T-cell (primary cell): ENCODE results near the gene GFOD1. TPM values are rescaled to one million over a fixed set of nuclear protein-coding genes. Genes with fewer than 3 reads are reported as not detected.

Source experiments
- ATAC-seq, 4 experiments: fragments of 200-7000 bp in 3 of 4; fragments of 150-1000 bp in 1 of 4; cut with Tn5 transposase; replicated peaks in 1 of 4; 1 replicate in 3 of 4; 2 replicates in 1 of 4; pipeline ENCODE4 v1.10.0; 2021; ENCODE audit warnings: moderate library complexity in 3 of 4, mild to moderate bottlenecking in 2 of 4, moderate number of reproducible peaks in 1 of 4
- CTCF ChIA-PET, 2 donors: fragments of 300-600 bp; sonication (Branson Sonifier 250); formaldehyde crosslinking; loops; one replicate each; lab custom pipeline; 2022; ENCODE audit warnings: antibody characterized with exemption in 2 of 2; lab: Charles Lee
- POLR2A ChIA-PET, 2 donors: fragments of 300-600 bp; sonication (Branson Sonifier 250); formaldehyde crosslinking; loops; one replicate each; lab custom pipeline; 2022; ENCODE audit warnings: antibody characterized with exemption in 2 of 2; lab: Charles Lee
- DNase-seq, 35 experiments: peaks; one replicate each; pipeline versions ENCODE4 v3.0.0 to v3.0.0-alpha.2; 2013 to 2023
- H3K27ac ChIP-seq: one replicate; pipeline ENCODE4 v1.5.1; 2013; ENCODE audit warnings: low read length
- H3K27me3 ChIP-seq, 2 experiments: replicated peaks in 1 of 2; 1 replicate in 1 of 2; 2 replicates in 1 of 2; pipeline versions ENCODE4 v1.6.1 to v1.7.0; 2013; ENCODE audit warnings: low read length in 1 of 2, mixed read lengths in 1 of 2; ENCODE audit not compliant: control insufficient read depth in 2 of 2, insufficient read depth in 2 of 2; ENCODE audit errors: extremely low read depth in 1 of 2
- H3K36me3 ChIP-seq, 2 donors: 1 replicate in 1 of 2; 2 replicates in 1 of 2; pipeline versions ENCODE4 v1.6.1 to v1.7.0; 2013; ENCODE audit warnings: low read length in 1 of 2; ENCODE audit not compliant: control insufficient read depth in 2 of 2, insufficient read depth in 1 of 2; ENCODE audit errors: extremely low read depth in 1 of 2
- H3K4me1 ChIP-seq, 2 experiments: 1 replicate in 1 of 2; 2 replicates in 1 of 2; pipeline versions ENCODE4 v1.6.1 to v1.7.0; 2013; ENCODE audit warnings: low read length in 2 of 2, mixed read lengths in 1 of 2; ENCODE audit not compliant: insufficient read depth in 2 of 2, control insufficient read depth in 1 of 2; ENCODE audit errors: extremely low read depth in 1 of 2
- H3K4me3 ChIP-seq, 2 donors: 1 replicate in 1 of 2; 2 replicates in 1 of 2; pipeline versions ENCODE4 v1.5.1 to v1.7.0; 2013; ENCODE audit warnings: mild to moderate bottlenecking in 2 of 2, low read length in 1 of 2, moderate library complexity in 1 of 2; ENCODE audit not compliant: control insufficient read depth in 1 of 2; ENCODE audit errors: extremely low read depth in 1 of 2
- H3K9me3 ChIP-seq: 2 replicates; pipeline ENCODE4 v1.7.0; 2013
- H3K27ac Mint-ChIP-seq, 2 donors: one replicate each; pipeline ENCODE4 v1.8.0; 2020 to 2021; ENCODE audit warnings: mild to moderate bottlenecking in 2 of 2, mixed read lengths in 2 of 2
- H3K27me3 Mint-ChIP-seq, 2 donors: one replicate each; pipeline ENCODE4 v1.8.0; 2021 to 2022; ENCODE audit warnings: mixed read lengths in 2 of 2
- H3K36me3 Mint-ChIP-seq: one replicate; pipeline ENCODE4 v1.8.0; 2021; ENCODE audit warnings: mixed read lengths
- H3K4me1 Mint-ChIP-seq, 3 donors: one replicate each; pipeline ENCODE4 v1.8.0; 2020 to 2022; ENCODE audit warnings: mixed read lengths in 3 of 3, mild to moderate bottlenecking in 1 of 3
- H3K4me3 Mint-ChIP-seq, 3 donors: one replicate each; pipeline ENCODE4 v1.8.0; 2020 to 2022; ENCODE audit warnings: mild to moderate bottlenecking in 3 of 3, mixed read lengths in 3 of 3, moderate library complexity in 3 of 3
- H3K9me3 Mint-ChIP-seq, 3 donors: one replicate each; pipeline ENCODE4 v1.8.0; 2020 to 2022; ENCODE audit warnings: mixed read lengths in 3 of 3
- WGBS: methylation state at CpG from one replicate; pipeline ENCODE4 v1.1.5; 2013; ENCODE audit warnings: missing lambda C conversion rate; ENCODE audit not compliant: insufficient coverage; 5-methylcytosine and 5-hydroxymethylcytosine counted together
- total RNA-seq, 35 experiments: library from RNA in 6 of 35; stranded (reverse) in 6 of 35; fragments of 120-200 nt in 1 of 35; gene quantifications; one replicate each; pipeline versions ENCODE4 v1.2.1 to v1.2.4 and lab custom pipeline; 2013 to 2026

GFOD1 gene
- total RNA-seq, 5 donors from 2014 or later (not counting 1 experiment from before 2014, with no cell fraction given), result 1.9 to 3.2 (median 2.3) TPM

GRCh38 chr6:13369591-13369990 lies 117.8 kb downstream of the GFOD1 start:
- CTCF ChIA-PET, result interaction anchor here in 1 of 2 donors (0.6 kb wide), 1 partner anchor 10 kb away, joined by 3 read pairs; no protein-coding TSS in a partner anchor

GRCh38 chr6:13368731-13369115 lies 118.7 kb downstream of the GFOD1 start:
- H3K9me3 ChIP-seq, result no peaks in the 10 kb centered on the region
- H3K27ac ChIP-seq, result no peak overlapping the region
- no peak overlapping the region for H3K4me3 ChIP-seq
- CTCF ChIA-PET, result no interaction called here
- Mint-ChIP-seq H3K27me3 (peaks cover 0 to 4% of the 10 kb centered on the region in 2 donors), H3K27ac (no peak overlapping the region), H3K4me3 (no peak overlapping the region), H3K4me1 (peaks cover 0 to 5% (median 0%) of the 10 kb centered on the region in 3 donors), H3K36me3 (no peaks in the 10 kb centered on the region), H3K9me3 (no peaks in the 10 kb centered on the region)
- DNase-seq, result no peak
- no peaks in the 10 kb centered on the region for H3K4me1 ChIP-seq
- peaks cover 4 to 5% of the 10 kb centered on the region in 2 donors for H3K36me3 ChIP-seq
- POLR2A ChIA-PET, result no interaction called here
- no peak for ATAC-seq
- H3K27me3 ChIP-seq, result no peaks in the 10 kb centered on the region

More at GRCh38 chr6:13369591-13369990, 117.8 kb downstream of the GFOD1 start:
- H3K4me1 Mint-ChIP-seq, result peaks cover 0 to 6% (median 0%) of the 10 kb centered on the region in 3 donors
- POLR2A ChIA-PET, result no interaction called here
- Histone ChIP-seq H3K4me1 (no peaks in the 10 kb centered on the region), H3K9me3 (no peaks in the 10 kb centered on the region), H3K4me3 (no peak overlapping the region), H3K27ac (no peak overlapping the region), H3K36me3 (peaks cover 1 to 3% of the 10 kb centered on the region in 2 donors), H3K27me3 (no peaks in the 10 kb centered on the region)
- DNase-seq (no peak), ATAC-seq (no peak)
- H3K27ac Mint-ChIP-seq, result no peak overlapping the region
- H3K27me3 Mint-ChIP-seq, result peaks cover 0 to 4% of the 10 kb centered on the region in 2 donors
- no peaks in the 10 kb centered on the region for H3K36me3 Mint-ChIP-seq
- no peaks in the 10 kb centered on the region for H3K9me3 Mint-ChIP-seq
- WGBS, result no CpG with 5 or more reads among the region's 1 CpG
- no peak overlapping the region for H3K4me3 Mint-ChIP-seq

- H3K4me3 Mint-ChIP-seq, result no peak overlapping the region
- H3K27ac ChIP-seq, result no peak overlapping the region
- ATAC-seq (no peak), DNase-seq (no peak)
- no peaks in the 10 kb centered on the region for H3K9me3 ChIP-seq
- no peaks in the 10 kb centered on the region for H3K36me3 Mint-ChIP-seq
- peaks cover 0 to 4% of the 10 kb centered on the region in 2 donors for H3K27me3 Mint-ChIP-seq
- H3K4me1 ChIP-seq, result no peaks in the 10 kb centered on the region
- ChIA-PET CTCF (no interaction called here), POLR2A (no interaction called here)
- 82% methylated on average over 3 of the region's 7 CpGs for WGBS
- H3K4me1 Mint-ChIP-seq, result peaks cover 0 to 2% (median 0%) of the 10 kb centered on the region in 3 donors
- no peak overlapping the region for H3K27ac Mint-ChIP-seq
- H3K36me3 ChIP-seq, result peaks cover 4 to 5% of the 10 kb centered on the region in 2 donors
- H3K9me3 Mint-ChIP-seq, result no peaks in the 10 kb centered on the region
- H3K4me3 ChIP-seq, result no peak overlapping the region
- no peaks in the 10 kb centered on the region for H3K27me3 ChIP-seq
Observed at GRCh38 chr6:13368079-13368730, 119.2 kb downstream of the GFOD1 start.

- H3K27ac Mint-ChIP-seq, result no peak overlapping the region
Observed at GRCh38 chr6:13367396-13367795, 120.0 kb downstream of the GFOD1 start.

GRCh38 chr6:13365320-13365719 lies 122.1 kb downstream of the GFOD1 start:
- H3K9me3 ChIP-seq, result no peaks in the 10 kb centered on the region
- H3K4me1 Mint-ChIP-seq, result peaks cover 0 to 4% (median 0%) of the 10 kb centered on the region in 3 donors
- ATAC-seq (no peak), DNase-seq (no peak)
- H3K36me3 ChIP-seq, result peaks cover 4 to 5% of the 10 kb centered on the region in 2 donors
- WGBS, result 97% methylated on average over 33 of the region's 39 CpGs
- ChIA-PET POLR2A (no interaction called here), CTCF (no interaction called here)
- H3K27ac Mint-ChIP-seq, result no peak overlapping the region
- no peaks in the 10 kb centered on the region for H3K27me3 ChIP-seq
- H3K9me3 Mint-ChIP-seq, result no peaks in the 10 kb centered on the region
- H3K4me3 ChIP-seq, result no peak overlapping the region
- H3K4me1 ChIP-seq, result no peaks in the 10 kb centered on the region
- H3K27me3 Mint-ChIP-seq, result no peaks in the 10 kb centered on the region
- H3K36me3 Mint-ChIP-seq, result no peaks in the 10 kb centered on the region
- no peak overlapping the region for H3K27ac ChIP-seq
- no peak overlapping the region for H3K4me3 Mint-ChIP-seq

More at GRCh38 chr6:13367396-13367795, 120.0 kb downstream of the GFOD1 start:
- ATAC-seq, result no peak
- CTCF ChIA-PET, result interaction anchor here in 1 of 2 donors (0.6 kb wide), 1 partner anchor 20 kb away, joined by 3 read pairs; no protein-coding TSS in a partner anchor
- Histone ChIP-seq H3K4me1 (no peaks in the 10 kb centered on the region), H3K27me3 (no peaks in the 10 kb centered on the region), H3K27ac (no peak overlapping the region), H3K9me3 (no peaks in the 10 kb centered on the region), H3K4me3 (no peak overlapping the region), H3K36me3 (peaks cover 4 to 5% of the 10 kb centered on the region in 2 donors)
- H3K9me3 Mint-ChIP-seq, result no peaks in the 10 kb centered on the region
- no peaks in the 10 kb centered on the region for H3K36me3 Mint-ChIP-seq
- DNase-seq, result no peak
- POLR2A ChIA-PET, result no interaction called here
- no peak overlapping the region for H3K4me3 Mint-ChIP-seq
- peaks cover 0 to 2% (median 0%) of the 10 kb centered on the region in 3 donors for H3K4me1 Mint-ChIP-seq
- H3K27me3 Mint-ChIP-seq, result no peaks in the 10 kb centered on the region
- WGBS, result 67% methylated on average over 1 of the region's 3 CpGs

GRCh38 chr6:13364842-13365241 lies 122.6 kb downstream of the GFOD1 start:
- DNase-seq (no peak), ATAC-seq (no peak)
- Histone ChIP-seq H3K4me3 (no peak overlapping the region), H3K27ac (no peak overlapping the region), H3K27me3 (no peaks in the 10 kb centered on the region), H3K36me3 (peaks cover 4 to 5% of the 10 kb centered on the region in 2 donors), H3K9me3 (no peaks in the 10 kb centered on the region), H3K4me1 (no peaks in the 10 kb centered on the region)
- Mint-ChIP-seq H3K27me3 (no peaks in the 10 kb centered on the region), H3K4me3 (no peak overlapping the region), H3K9me3 (no peaks in the 10 kb centered on the region), H3K36me3 (no peaks in the 10 kb centered on the region), H3K27ac (no peak overlapping the region), H3K4me1 (peaks cover 0 to 4% (median 0%) of the 10 kb centered on the region in 3 donors)
- CTCF ChIA-PET, result no interaction called here
- 99% methylated on average over 33 of the region's 34 CpGs for WGBS
- POLR2A ChIA-PET, result no interaction called here
